GM10266 (cell line): ENCODE data around the gene FGF11.

Source experiments
- DNase-seq: peaks from one replicate; pipeline ENCODE4 v3.0.0; 2012; ENCODE audit errors: extremely low spot score
- CTCF ChIP-seq: IDR thresholded peaks from 2 replicates; pipeline ENCODE4 v1.5.1; 2012; ENCODE audit warnings: mild to moderate bottlenecking, low read depth; ENCODE audit not compliant: control insufficient read depth, insufficient read depth; ENCODE audit errors: missing control alignments

Gene FGF11

DNA sequence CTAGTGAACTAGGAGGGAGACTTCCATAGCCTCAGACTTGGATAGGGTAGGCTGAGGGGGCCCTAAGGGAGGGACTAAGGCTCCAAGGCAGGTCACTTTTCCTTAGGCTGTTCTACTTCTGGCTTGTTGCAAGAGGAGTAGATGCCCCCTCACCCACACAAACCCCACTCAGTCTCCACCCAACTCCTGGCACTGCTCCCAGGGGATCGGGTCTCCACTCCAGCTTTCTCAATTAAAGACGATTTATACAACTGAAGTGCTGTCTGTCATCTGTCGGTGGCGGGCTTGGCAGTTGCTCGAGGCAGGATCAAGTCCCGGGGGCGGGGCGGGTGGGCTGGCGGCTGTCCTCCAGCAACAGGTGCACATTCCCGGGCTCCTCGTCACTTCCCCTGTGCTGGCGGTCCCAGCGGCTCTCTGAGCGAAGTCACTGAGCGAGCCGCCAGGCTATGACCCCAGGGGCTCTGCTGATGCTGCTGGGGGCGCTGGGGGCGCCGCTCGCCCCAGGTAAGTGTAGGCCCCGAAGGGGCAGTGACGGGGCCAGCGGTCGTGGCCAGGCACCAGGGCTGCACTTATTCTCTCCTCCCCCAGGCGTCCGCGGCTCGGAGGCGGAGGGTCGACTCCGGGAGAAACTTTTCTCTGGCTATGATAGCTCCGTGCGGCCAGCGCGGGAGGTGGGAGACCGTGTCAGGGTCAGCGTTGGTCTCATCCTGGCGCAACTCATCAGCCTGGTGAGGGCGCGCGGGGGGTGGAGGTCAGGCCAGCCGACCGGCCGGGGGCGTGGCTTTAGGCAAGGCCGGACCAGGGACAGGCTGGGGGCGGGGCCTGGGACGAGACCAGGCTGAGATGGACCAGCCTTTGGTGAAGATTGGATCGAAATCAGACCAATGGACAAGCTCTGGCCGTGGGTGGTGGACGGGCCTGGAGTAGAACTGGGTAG, 5.6 kb downstream of the FGF11 start, which contains the start of gene CHRNB1:
TSS of gene CHRNB1 (plus strand) at position 380 of the 937 bp plus-strand sequence. CDS start at position 447, 67 bp downstream.
- peak; percentile 32 for TF ChIP-seq CTCF
- peak; percentile 77 for DNase-seq

DNA sequence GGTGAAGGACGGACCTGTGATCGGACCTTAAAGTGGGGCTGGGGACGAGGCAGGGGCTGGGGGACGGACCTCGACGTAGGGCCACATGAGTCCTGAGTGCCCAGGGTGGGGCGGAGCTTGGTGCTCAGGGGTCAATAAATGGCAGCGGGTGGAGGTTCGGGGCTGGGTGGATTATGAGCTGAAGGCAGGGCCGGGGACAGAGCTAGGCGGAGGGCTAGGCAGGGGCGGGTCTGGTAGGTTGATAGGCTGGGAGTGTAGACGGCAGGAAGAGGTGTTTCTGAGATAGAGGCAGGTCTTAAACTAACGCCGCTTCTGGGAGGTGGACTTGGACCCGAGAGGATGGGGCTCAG, 6.3 kb downstream of the FGF11 start:
- DNase-seq = peak; percentile 66
- no peak for TF ChIP-seq CTCF

- DNase-seq = no peak
- no peak for TF ChIP-seq CTCF
Observed at GRCh38 chr17:7448461-7448860, 9.1 kb downstream of the FGF11 start.

DNA sequence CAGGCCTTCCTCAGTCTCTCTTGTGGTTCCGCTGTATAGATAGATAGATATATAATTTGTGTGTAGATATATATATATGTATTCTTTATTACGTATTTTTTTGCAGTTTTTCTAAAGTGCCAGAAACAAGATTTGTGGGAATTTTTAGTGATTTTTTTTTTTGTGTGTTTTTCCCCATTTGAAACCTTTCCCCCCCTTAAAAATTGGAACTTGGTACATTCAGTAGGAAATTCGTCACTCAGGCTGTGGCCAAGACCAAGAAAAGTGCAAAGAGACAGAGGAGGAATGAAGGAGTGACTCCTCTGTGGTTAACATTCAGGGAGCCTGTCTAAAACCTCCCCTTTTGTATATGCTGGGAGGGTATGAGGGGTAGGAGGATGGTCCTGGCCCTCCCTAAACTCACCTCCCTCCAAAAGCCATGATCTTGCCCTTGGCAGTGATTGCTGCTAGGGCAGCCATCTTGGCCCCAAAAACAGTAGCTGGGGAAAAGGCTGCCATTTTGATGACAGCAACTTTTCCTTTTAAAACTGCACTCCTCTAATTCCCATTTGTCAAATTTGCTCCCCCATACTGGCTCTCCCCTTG, 20.7 kb downstream of the FGF11 start:
- no peak for DNase-seq
- TF ChIP-seq CTCF = no peak

DNA sequence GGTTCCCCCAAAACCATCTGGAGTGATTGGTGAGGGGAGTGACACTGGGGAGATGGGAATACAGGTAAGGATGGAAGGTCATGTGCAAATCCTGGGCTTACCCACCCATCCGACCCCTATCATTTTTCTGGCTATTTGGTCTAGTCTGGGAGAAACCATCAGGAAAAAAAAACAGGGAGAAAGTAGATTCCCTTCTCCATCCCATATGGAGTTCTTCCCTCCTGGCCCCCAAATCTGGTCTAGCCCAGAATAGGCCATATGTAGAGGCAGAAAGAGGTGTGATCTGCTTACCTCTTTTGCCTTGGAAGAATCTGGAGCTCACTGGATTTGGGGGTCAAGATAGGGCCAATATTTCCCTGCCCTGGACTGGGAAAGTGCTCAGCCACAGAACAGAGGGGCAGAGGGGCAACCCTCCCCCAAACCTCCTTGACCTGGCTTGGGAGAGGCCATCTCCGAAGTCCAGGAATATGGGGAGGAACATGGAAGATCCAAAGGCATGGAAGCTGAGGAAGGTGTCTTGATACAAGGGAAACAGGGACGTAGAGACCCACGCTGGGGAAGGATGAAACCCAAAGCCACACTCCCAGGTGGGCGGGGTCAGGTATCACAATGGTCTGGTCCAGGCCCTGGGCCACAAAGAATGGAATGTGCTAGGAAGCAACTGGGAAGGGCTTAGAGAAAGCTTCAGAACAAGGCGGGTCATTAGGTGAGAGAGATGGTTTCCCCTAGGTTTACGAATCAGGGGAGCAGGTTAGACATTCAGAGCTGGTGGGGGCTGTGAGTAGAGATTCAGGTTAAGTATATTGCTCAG, 21.7 kb downstream of the FGF11 start:
- DNase-seq = no peak
- TF ChIP-seq CTCF = no peak

DNA sequence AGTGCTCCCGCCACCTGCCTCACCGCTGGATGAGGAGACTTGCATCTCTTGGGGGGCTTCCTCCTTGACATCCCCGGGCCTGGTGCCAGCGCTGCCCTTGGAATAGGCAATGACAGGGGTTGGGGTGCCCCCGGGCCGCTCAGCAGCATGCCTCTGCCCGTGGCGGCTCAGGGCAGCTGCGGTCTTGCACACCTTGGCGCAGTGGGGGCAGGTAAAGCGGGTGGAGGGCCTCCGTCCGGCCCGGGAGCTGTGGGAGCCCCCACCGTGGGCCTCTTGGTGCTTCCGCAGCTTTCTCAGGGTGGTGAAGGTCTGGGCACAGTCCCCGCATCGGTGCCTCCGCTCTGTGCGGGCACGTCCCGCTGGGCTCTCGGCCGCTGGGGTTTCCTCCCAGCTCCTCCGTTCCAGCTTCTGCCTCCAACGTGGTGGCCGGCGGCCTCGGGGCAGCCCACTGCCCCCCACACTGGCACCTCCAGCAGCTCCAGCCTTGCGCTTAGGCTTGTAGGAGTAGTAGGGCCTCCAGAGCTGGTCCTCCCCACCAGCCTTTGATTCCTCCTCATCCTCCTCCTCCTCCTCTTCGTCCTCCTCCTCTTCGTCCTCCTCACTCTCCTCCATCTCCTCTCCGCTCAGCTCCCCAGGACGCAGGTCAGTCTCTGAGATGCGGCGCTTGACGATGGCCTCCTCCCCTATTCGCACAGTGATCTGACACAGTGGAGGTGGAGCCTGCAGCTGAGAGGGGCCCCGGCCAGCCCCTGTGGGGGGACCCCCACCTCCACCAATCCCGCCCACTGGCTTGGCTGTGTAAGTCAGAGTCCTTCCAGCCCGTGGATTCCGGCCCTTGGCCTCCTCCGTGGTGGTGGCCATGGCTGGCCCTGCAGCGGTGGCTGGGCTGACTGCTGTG, 23.4 kb downstream of the FGF11 start:
- TF ChIP-seq CTCF = no peak
- no peak for DNase-seq
